DLD1 (cell line): ENCODE results near the gene MAP2K1.
"Not testable (repeated sequence)": the region's sequence is repeated elsewhere in the genome, so short reads cannot be mapped to it uniquely, and the experiment has no call there.

Experiments used
- in situ Hi-C: cut with HindIII; loops from 2 replicates; pipeline ENCODE4 v1.10.0; 2017; ENCODE audit warnings: low sequenced_read_pairs

Gene MAP2K1

GRCh38 chr15:66472176-66472999 is 85.7 kb downstream of the MAP2K1 start:
- in situ Hi-C loops = no loop called here

- in situ Hi-C loops = no loop called here
These were observed 87.4 kb downstream of the MAP2K1 start for GRCh38 chr15:66474135-66474534.

GRCh38 chr15:66474963-66475362 is 88.3 kb downstream of the MAP2K1 start:
- in situ Hi-C loops = no loop called here

DNA sequence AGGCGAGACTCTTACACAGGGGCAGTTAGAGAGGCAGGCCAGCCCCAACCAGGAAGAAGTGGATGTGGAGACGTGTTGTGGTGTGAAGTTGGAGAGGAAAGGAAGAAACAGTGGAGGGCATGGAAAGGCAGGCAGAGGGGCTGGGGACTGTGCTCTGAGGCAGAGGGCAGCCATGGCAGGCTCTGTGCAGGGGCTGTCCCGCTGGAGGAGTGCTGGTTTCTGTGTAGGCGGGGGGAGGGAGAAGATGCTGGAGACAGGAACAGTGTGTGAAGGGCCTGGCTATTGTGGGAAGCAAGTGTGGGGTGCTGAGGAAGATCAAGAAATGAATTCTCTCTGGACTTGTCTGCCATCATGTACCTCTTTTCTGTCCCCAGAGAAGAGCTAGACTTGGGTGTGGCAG is 89.8 kb downstream of the MAP2K1 start:
- in situ Hi-C loops = no loop called here

DNA sequence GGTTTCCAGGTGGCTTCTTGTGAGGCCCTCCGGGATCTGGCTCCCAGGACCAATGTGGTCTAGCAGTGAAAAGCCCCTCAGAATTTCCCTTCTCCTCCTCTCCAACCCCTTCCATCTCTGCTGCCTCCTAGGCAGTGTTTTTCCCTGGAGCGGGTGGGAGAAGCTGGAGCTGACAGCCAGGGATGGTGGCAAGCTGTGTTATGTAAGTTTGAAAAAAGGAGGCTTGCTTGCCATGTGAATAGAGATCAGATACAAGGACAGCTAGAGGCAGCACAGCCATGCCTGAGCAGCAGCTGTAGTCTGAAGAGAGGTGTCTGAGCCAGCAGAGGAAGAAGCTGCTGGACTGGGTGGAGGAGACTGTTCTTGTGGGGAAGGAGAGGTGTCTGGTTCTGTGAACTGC is 90.3 kb downstream of the MAP2K1 start:
- in situ Hi-C loops = no loop called here

- in situ Hi-C loops = no loop called here
These were observed 93.6 kb downstream of the MAP2K1 start for GRCh38 chr15:66480267-66480666.

DNA sequence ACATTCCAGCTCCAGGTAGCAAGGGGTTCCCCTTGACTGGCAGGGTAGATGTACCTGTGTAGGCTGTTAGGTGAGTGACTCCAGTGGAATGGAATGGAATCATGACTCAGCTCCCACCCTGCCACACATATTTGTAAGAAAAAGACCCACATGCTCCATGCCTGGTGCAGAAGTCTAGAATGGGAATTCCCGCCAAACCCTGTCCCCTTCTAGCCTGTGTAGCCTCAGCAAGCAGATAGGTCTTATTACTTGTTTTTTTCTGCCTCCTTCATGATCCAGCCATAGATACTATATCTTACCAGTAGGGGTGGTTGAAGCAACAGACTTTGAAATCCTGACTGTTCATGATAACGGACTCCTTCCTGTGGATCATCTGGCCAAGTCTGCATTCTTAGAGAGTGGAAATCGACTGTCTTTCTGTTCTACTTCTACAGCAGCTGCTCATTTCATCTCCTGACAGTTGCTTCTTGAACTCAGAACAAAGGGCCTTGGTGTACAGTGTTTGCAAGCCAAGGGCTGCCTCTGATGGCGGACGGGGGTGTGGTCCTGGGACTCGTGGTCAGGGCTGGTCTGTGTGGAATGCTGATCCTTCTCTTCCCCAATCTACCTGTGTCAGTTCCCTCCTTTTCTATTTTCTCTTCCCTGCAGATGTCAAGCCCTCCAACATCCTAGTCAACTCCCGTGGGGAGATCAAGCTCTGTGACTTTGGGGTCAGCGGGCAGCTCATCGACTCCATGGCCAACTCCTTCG is 94.6 kb downstream of the MAP2K1 start:
- in situ Hi-C loops = no loop called here

DNA sequence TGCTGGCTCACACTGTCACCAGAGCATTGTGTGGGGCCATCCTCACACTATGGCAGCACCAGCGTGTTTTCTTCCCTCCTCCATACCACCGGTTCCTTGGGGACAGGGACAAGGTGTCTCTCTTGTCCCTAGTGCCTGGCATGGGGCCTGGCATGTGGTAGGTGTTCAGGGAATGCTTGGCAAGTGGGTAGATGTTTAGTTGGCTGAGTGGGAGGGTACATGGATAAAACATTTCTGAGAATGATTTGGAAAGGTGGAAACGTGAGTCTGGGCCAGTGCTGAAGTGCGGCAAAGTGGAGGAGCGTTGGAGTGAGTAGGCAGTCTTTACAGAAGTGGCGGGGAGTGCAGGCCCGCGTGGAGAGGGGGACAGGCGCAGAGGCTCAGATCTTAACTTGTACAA is 95.8 kb downstream of the MAP2K1 start:
- in situ Hi-C loops = no loop called here

DNA sequence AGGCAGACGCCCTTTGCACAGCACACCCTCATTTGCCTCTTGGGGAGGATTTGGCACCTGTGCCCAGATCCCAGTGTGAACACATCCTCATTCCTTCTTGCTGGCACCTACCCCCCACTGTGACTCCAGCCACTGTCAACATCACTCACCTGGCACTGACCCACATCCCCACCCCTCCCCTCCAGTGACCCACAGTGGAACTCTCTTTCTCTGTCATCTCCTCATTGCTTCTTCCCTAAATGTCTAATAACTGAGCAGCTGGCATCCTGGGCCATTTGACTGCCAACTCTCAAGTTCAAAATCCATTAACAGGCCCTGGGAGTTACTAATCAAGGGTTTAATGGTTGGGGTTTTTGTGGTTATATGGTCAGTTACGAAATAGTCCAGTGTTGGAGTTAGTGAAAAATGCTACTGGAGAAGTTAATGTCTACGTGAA is 96.4 kb downstream of the MAP2K1 start:
- in situ Hi-C loops = no loop called here

DNA sequence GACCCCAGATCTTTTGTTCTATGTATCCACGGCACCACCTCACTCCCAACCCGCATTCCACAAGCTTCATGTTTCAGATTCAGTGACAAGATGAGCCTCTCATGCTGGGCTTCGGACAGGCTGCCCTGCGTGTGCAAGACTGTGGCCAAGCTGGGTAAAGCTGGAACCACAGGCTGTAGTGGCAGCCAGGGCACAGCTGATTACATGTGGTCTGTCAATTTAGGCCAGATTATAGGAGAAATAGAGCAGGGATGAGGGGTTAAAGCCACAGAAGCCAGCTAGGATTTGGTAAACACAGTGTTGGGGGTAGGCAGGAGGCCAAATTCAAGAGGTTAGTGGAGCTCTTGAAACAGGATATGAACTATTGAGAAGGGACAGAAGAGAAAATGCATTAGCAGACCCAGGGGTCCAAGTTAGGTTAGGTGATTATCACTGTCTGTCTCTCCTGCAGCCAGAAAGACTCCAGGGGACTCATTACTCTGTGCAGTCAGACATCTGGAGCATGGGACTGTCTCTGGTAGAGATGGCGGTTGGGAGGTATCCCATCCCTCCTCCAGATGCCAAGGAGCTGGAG is 97.9 kb downstream of the MAP2K1 start:
- in situ Hi-C loops = no loop called here

DNA sequence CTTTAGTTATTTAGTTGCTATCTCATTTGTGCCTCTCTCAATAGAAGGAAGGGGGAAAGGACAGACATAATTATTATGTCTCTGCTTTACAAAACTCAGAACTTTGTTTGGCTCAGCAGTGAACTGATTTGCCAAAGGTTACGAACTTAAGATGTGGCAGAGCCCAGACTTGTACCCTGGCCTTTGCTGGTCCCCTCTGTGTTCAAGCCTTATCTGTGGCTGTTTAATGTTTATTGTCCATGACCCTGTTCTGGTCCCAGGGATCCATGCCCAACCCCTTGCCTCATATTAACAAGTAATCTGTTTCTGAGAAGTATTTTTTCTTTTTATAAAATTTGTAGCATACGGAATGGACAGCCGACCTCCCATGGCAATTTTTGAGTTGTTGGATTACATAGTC is 100.2 kb downstream of the MAP2K1 start:
- in situ Hi-C loops = no loop called here

DNA sequence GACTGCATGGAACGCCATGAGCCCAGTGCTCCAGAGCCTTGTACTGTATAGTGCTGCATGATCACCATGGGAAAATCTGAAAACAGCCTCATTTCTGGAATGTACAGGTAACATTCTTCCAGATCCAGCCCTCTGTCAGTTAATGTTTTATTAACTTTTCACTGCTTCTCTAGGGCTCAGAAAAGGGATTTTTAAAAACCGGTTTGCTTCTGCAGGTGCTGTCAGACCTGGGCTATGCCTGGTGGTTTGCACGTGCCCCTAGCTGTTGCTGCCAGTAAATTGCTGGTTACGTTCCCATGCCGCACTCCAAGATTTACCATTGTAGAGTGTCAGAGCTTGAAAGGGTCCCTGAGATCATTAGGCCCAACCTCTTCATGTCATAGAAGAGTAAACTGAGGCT is 101.8 kb downstream of the MAP2K1 start:
- in situ Hi-C loops = no loop called here

GRCh38 chr15:66489179-66489791 is 102.6 kb downstream of the MAP2K1 start:
- in situ Hi-C loops = no loop called here

DNA sequence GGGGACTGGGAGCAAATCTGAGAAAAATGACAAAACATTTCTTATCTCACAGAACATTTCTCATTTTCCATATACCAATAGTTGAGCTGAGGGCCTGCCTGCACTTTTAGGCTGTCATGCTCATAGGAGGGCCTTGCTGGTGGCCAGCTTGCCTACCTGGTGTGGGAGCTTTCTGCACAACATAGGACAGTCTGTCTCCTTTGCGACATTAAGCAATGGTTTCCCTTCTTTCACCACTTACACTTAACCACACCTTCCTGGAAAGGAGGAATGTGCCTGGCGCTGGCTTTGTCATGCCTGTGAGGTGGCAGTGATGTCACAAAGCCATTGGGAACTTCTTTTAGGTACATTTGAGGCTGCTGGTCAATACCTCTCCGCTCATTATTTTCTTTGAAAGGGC is 105.1 kb downstream of the MAP2K1 start:
- in situ Hi-C loops = no loop called here

DNA sequence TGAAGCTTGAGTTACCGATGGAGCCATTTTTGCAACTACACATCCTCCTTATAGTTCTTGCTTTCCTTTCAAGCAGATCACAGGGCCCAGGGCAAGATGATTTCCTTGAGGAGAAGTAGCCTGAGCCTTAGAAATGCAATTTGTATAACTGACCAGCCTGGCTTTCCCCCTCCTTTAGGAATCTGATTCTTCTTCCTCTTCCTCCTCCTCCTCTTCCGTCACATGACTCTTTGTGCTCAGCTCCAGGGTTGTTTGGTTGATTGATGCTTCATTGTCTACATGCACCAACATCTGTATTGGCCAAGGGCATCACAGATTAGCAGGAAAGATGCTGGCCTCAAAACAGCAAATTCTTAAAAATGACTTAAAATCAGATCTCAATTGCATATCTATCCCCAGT is 107.5 kb downstream of the MAP2K1 start:
- in situ Hi-C loops = no loop called here

- in situ Hi-C loops = no loop called here
These were observed 110.3 kb downstream of the MAP2K1 start for GRCh38 chr15:66496951-66497501.

- in situ Hi-C loops = no loop called here
These were observed 111.1 kb downstream of the MAP2K1 start, which contains the start of gene SNAPC5 for GRCh38 chr15:66497502-66498455. Gene SNAPC5, minus strand, starts transcription at chr15:66497762. Its CDS starts 31 bp downstream, at chr15:66497731.

DNA sequence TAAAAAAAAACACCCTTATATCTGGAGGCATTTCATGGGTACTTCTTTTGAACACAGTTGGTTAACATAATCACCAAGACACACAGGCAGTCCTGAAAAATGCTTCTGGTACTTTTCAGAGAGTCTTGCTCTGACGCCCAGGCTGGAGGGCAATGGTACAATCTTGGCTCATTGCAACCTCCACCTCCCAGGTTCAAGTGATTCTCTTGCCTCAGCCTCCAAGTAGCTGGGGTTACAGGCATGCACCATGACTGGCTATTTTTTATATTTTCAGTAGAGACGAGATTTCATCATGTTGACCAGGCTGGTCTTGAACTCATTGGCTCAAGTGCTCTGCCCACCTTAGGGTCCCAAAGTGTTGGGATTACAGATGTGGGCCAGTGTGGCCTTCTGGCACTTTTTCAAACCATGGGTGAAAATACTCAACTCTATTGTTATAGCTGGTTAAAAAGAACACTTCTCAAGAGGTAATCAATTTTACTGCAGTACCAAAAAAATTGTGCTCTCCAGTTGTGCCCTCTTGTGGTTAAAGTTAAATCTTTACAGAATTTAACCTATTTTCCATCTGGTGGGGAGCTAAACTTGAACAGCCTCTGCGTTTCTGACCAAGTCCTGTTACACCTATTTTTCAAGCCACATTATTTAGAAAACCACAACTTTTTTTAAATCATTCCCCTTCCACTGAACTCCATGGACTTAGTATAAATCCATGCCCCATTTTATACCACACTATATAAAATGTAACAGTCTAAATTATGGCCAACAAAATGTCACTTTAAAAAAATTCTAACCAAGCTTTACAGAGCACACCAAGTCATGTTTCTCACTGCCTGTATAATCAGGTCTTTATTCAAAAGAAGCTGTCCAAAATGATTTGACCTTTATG is 112.0 kb downstream of the MAP2K1 start:
- in situ Hi-C loops = no loop called here

- in situ Hi-C loops = not testable (repeated sequence)
These were observed 113.6 kb downstream of the MAP2K1 start for GRCh38 chr15:66500346-66500745.
